ENCODE data around the gene SAP30L.

- TF ChIP-seq MXI1 (IDR thresholded peaks at IDR 0.05; ENCODE audit: borderline replicate concordance, low read depth, low read length) (no peak), POLR2A (IDR thresholded peaks at IDR 0.05; ENCODE audit: low read depth, low read length) (no peak), RAD21 (IDR thresholded peaks at IDR 0.05; ENCODE audit: low read length) (no peak), RCOR1 (IDR thresholded peaks at IDR 0.05; ENCODE audit: insufficient replicate concordance, low read length) (no peak), MAZ (IDR thresholded peaks at IDR 0.05; ENCODE audit: borderline replicate concordance, low read depth, low read length) (no peak), CEBPB (IDR thresholded peaks at IDR 0.05; ENCODE audit: low read depth, low read length) (no peak), ELK1 (IDR thresholded peaks at IDR 0.05; ENCODE audit: borderline replicate concordance, low read depth, low read length) (no peak)
- TF ChIP-seq, protein P1, sequence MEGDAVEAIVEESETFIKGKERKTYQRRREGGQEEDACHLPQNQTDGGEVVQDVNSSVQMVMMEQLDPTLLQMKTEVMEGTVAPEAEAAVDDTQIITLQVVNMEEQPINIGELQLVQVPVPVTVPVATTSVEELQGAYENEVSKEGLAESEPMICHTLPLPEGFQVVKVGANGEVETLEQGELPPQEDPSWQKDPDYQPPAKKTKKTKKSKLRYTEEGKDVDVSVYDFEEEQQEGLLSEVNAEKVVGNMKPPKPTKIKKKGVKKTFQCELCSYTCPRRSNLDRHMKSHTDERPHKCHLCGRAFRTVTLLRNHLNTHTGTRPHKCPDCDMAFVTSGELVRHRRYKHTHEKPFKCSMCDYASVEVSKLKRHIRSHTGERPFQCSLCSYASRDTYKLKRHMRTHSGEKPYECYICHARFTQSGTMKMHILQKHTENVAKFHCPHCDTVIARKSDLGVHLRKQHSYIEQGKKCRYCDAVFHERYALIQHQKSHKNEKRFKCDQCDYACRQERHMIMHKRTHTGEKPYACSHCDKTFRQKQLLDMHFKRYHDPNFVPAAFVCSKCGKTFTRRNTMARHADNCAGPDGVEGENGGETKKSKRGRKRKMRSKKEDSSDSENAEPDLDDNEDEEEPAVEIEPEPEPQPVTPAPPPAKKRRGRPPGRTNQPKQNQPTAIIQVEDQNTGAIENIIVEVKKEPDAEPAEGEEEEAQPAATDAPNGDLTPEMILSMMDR (conservative IDR thresholded peaks at IDR 0.05; ENCODE audit: low read depth, low read length): no peak
Measured at GRCh38 chr5:154481584-154482381, 36.0 kb downstream of the SAP30L start.

Data from IMR-90 (cell line).